Suprapubic skin (tissue), 4 donors: ENCODE results near the gene NCAM1.

Experiments used
- CTCF ChIP-seq, 2 donors: fragments of 200-600 bp in 1 of 2; fragments of 450-650 bp in 1 of 2; sonication (generic) in 1 of 2; IDR thresholded peaks; one replicate each; pipeline ENCODE4 v1.5.1; 2016 to 2019; ENCODE audit warnings: antibody characterized with exemption in 2 of 2, mild to moderate bottlenecking in 1 of 2, moderate library complexity in 1 of 2
- EP300 ChIP-seq: sonication (generic); formaldehyde crosslinking; IDR thresholded peaks from one replicate; pipeline ENCODE4 v1.6.1; 2017; ENCODE audit warnings: antibody characterized with exemption
- POLR2A ChIP-seq, 2 donors: fragments of 450-650 bp; IDR thresholded peaks; one replicate each; pipeline ENCODE4 v1.6.1; 2017; ENCODE audit warnings: antibody characterized with exemption in 2 of 2, mild to moderate bottlenecking in 2 of 2, moderate library complexity in 2 of 2
- POLR2AphosphoS5 ChIP-seq, 3 donors: sonication (generic); formaldehyde crosslinking; IDR thresholded peaks; one replicate each; pipeline ENCODE4 v1.6.1; 2017; ENCODE audit warnings: antibody characterized with exemption in 3 of 3

DNA sequence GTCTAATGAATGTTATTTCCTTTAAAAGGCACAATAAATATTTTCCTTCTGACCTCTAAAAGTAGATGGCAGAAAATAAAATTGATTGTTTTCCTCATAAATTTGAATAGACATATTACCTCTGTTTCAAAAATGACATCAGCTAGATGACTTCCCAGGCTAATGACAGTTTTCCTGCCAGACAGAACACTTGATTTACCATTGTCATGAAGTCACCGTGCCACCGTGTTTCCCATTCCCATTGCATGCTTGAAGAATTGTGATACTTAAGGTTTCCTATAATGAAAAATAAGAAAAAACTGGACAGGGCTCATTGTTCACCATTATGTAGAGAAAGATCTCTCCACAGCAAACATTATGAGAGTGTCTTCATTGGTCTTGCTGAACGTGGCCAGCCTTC is 151.1 kb downstream of the NCAM1 start:
- TF ChIP-seq CTCF (IDR thresholded peaks at IDR 0.05) (no peak), POLR2AphosphoS5 (IDR thresholded peaks at IDR 0.05) (no peak), POLR2A (IDR thresholded peaks at IDR 0.05) (no peak), EP300 (no peak)
